SIG-M5 (cell line): ENCODE results near the gene DCAF7.

Source experiments
- DNase-seq: peaks from one replicate; lab custom pipeline; 2025; lab: John Stamatoyannopoulos, UW

The DCAF7 gene

DNA sequence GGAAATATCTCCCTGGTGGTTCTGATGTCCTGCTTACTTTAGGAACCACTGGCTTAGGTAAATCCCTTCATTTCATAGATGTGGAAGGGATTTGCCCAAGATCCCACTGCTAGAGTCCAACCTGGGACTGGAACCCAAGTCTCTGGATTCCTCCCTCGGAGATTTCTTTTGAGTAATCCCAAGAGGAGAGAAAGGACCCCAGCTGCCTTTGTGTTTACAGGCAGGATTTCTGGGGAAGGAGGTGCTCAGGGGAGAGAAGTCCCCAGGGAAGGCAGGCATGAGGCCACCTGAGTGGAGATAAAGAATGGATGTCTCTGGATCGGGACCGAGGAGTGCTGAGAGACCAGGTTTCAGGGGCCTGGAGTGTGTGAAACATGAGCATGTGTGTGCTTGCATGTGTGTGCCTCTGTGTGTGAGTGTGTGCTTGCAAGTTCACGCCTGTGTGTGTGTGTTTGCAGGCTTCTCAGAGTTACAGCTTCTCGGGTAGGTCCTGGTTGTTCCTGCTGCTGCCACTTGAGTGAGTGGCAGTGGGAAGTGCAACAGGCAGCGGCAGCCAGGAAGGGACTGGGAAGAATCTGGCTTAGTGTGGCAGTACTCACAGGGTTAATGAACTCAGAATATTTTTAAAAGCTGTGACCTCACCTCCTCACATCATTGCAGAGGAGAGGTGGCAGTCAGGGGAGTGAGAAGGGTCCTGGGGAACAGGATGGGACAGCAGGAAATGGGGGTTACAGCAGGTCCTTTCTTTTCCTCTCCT, 24.9 kb upstream of the DCAF7 start:
- no peak for DNase-seq

DNA sequence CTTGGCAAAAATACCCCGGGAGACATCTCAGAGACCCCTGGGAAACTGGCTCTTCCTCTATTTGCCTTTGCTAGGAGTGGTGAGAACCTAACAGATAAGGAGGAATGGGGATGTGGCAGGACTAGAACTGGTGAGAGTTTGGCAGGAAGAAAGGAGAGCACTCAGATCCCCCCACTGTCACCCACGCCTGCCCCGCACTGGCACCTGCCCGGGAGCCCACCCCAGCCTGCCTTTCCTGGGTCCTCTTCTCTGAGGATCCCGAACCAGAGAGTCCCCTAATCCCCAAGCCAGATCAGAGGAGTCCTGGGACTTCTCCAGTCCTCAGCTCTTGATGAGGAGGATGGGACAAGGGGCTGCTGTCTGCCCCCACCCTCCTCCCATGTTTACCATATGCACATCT, 23.4 kb upstream of the DCAF7 start:
- no peak for DNase-seq

DNA sequence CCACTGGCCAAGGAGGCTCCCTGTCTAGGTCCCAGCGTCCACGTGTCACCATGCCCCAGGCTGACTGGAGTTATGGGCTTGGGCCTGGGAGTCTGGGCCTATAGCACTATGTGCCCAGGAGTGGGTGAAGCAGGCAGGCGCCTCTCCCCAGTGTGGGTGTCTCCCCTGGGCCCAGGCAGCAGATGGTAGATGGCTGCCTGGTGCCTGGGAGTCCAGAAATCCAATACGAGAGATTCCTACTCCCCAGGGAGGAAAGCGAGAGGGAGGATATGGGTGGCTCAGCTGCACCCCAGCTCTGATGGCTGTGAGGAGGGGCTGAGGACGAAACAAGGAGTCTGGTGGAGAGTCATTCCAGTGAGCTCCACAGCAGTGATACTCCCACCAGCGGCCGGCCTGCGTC, 22.1 kb upstream of the DCAF7 start:
- DNase-seq, result no peak

DNA sequence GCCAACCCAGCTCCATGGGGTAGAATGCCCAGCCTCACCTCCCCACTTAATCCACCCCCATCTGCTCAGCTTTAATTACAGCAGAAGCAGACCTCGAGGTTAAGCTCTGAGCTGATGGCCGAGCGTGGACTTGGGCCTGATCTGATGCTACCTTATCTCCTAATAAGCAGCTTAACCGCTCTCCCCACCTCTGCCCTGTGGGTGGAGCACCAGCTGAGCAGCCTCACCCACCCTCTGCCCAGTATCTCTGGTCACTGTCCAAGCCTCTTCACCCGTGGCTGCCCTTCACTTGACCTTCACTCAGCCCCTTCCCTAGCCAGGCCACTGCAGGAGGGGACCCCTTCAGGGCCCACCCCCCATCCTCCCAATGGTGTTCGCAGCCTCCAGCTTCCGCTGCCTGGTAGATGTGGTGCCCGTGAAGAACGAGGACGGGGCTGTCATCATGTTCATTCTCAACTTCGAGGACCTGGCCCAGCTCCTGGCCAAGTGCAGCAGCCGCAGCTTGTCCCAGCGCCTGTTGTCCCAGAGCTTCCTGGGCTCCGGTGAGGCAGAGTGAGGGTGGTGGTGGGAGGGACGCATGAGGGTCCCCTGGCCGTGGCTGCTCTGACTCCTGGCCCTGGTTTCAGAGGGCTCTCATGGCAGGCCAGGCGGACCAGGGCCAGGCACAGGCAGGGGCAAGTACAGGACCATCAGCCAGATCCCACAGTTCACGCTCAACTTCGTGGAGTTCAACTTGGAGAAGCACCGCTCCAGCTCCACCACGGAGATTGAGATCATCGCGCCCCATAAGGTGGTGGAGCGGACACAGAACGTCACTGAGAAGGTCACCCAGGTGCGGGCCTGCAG, 20.3 kb upstream of the DCAF7 start:
- DNase-seq, result no peak

DNA sequence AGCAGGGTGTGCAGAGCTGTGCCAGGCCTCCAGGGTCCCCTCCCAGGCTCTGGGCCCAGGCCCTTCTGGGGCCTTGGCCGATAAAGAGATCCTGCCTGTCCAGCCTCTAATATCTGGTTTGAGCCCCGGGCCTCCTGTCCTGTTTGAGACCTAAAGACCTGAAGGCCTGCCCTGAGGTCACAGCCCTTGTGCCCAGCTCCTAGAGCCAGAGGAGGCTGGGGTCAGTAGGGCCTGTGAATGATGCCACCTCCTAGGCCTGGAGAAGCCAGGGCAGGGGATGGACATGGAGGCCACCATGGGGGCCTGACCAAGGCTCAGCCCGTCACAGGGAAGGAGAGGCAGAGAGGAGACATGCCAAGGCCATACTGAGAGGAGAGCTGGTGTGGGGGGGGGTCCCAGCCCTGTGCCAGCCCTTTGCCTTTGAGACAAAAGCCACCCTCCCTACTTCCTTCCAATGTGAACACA, 19.7 kb upstream of the DCAF7 start:
- no peak for DNase-seq

DNA sequence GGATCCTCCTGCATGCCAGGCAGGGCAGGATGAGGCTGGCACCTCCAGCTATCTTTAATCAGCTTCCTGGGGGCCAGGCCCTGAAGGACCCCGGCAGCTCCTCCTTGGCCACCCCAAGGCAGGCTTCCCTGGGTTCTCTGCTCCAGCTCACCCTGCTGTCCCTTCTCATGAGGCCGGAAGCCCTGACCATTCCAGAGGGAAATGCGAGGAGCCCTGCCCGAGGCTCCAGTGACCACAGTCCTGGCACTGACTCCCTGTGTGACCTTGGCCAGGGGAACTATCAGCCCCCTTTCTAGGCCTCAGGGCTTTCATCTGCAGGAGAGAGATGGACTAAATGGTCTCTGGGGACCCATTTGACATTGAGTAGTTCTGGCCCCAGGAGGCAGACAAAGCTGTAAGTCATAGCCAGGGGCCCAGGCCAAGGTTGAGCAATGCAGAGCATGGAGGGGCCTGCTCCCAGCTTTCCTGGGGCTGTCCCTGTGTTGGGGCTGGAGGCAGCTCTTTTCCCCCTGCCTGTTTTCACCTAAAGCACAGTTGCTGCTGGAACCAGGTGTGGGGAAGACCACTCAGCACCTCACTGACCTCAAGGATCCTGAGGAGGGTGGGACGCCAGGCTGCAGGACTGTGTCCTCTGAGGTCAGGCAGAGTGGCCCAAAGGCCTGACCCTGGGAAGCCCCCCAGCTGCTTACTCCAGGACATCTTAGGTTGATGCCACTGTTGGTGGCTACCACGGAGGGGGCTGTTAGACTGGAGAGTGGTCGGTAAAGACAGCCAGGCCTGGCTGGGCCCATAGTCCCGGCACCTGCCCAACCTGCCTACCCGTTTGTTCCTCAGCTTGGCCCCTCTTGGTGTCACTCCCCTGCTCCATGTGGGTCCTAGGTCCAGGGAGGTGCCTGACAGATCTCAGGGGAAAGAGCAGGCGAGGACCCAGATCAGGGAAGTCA, 19.0 kb upstream of the DCAF7 start:
- DNase-seq, result no peak

DNA sequence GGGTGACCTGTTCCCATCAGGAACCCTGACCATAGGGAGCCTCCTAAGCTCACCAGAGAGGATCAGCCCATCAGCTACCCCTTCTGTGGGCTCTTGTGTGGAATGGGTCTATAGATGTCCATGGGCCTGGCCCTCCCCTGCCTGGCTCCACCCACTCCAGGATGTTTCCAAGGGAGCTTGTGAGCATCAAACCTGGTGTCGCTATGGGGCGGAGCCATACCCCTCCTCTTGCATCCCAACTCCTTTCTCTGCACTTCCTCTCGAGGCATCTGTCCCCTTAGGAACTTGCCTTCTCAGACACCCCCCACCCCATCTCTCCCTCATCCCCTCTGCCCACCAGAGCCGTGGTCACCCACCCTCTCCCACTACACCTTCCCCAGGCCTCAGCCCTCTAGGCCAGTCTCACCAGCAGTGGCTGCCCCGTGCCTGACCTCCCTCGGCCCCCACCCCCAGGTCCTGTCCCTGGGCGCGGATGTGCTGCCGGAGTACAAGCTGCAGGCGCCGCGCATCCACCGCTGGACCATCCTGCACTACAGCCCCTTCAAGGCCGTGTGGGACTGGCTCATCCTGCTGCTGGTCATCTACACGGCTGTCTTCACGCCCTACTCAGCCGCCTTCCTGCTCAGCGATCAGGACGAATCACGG, 16.7 kb upstream of the DCAF7 start:
- no peak for DNase-seq

DNA sequence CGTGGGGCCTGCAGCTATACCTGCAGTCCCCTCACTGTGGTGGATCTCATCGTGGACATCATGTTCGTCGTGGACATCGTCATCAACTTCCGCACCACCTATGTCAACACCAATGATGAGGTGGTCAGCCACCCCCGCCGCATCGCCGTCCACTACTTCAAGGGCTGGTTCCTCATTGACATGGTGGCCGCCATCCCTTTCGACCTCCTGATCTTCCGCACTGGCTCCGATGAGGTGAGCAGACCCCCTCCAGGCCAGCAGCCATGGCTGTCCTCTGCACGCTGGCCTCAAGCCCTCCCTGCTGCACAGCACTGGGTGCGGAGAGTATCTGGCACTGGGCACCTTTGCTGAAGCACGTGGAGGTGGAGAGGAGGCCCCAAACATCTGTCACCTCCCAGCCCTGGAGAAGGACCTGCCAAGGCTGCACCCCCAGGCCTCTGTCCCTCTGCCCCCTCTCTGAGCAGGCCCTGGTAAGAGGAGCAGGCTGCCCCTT, 16.2 kb upstream of the DCAF7 start:
- DNase-seq, result no peak

DNA sequence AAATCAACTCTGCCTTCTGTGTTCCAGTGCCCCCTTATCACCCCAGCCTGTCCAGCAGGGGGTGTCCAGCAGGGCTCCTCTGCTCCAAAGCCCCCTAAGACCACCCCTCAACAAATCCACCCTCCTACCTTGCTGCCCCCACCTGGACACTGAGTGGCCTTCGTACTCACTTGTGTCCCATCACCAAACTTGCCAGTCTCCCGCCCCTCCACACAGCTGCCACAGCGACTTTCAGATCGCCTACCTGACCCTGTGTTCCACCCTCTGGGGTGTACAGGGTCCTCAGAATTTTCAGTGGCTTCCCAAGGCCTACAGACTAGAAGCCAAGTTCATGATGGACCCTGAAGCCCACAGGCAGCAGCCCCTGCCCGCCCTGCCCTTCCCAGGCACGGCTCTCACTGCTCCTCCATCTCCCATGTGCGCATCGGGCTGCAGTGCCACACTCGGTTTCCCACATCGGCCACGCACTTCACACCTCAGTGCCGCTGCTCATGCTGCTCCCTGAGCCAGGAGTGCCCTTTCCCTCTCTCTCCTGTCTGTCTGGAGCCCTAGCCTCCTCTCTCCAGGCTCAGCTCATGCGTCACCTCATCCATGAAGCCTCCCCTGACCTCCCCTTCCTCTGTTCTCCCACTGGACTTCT, 15.3 kb upstream of the DCAF7 start:
- DNase-seq, result no peak

DNA sequence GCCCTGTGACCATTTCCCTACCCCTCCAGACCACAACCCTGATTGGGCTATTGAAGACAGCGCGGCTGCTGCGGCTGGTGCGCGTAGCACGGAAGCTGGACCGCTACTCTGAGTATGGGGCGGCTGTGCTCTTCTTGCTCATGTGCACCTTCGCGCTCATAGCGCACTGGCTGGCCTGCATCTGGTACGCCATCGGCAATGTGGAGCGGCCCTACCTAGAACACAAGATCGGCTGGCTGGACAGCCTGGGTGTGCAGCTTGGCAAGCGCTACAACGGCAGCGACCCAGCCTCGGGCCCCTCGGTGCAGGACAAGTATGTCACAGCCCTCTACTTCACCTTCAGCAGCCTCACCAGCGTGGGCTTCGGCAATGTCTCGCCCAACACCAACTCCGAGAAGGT, 14.6 kb upstream of the DCAF7 start:
- DNase-seq, result no peak

DNA sequence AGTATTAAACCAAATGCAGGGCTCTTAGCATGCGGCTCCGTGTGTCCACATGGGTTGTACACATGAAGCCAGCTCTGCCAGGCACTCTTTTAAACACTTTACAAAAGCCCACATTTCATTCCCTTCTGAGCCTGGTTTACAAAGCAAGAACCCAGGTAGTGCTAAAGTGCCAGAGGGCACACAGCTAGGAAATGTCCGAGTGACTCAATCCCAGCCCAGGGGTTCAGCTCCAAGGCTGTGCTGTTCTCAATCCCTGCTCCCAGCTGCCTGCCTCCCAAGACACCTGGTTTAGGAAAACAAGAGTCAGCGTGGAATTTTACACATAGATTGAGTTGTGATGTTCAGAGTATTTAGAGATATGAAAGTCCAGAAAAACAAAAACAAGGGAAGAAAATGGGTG, 13.3 kb upstream of the DCAF7 start:
- no peak for DNase-seq

DNA sequence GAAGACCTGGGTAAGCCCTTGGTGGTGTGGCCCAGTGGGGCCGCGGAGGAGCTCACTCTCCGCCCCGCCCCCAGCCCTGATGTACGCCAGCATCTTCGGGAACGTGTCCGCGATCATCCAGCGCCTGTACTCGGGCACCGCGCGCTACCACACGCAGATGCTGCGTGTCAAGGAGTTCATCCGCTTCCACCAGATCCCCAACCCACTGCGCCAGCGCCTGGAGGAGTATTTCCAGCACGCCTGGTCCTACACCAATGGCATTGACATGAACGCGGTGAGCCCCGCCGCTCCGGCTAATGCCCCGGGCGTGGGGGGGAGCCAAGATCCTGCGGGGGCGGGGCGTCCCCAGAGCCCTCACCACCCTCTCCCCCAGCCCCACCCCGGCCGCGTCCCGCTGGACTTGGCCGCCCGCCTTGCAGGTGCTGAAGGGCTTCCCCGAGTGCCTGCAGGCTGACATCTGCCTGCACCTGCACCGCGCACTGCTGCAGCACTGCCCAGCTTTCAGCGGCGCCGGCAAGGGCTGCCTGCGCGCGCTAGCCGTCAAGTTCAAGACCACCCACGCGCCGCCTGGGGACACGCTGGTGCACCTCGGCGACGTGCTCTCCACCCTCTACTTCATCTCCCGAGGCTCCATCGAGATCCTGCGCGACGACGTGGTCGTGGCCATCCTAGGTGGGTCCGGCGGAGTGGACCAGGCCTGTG, 12.1 kb upstream of the DCAF7 start:
- DNase-seq, result no peak

DNA sequence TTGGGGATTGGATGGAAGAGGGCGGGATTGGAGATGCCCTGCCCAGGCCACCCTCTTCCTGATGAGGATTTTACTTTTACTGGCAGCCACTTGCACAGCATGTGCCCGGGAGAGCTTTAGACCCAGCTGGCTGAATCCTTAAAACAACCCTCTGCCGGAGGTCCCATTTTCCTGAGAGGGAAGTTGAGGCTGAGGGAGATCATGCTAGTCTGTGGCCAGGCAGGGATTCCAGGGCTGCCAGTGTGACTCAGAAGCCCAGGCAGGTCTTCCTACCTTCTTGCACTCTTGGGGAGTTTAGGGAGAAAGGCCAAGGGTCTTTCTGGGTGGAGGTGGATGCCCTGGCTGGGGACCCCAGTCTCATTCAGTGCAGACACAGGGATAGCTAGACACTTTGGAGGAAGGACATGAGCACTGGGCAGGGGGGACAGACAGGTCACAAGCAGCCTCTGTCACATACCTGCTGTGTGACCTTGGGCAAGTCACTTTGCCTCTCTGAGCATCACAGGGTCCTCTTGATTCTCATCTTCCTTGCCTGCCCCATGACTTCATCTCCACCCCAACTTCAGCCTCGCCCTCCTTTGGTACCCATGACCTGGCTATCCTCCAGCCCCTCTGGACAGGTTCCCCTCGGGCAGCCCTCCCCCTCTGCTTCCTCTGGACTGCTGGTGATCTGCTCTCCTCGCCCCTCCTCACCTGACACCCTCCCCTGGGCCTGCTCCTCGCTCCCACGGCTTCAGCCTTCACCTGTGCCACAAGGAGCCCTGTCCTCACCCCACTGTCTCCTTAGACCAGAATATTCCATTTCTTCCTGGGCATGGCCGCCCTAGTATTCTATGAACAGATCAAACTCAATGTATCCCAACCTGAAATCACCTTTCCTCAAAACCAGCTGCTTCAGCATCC, 11.3 kb upstream of the DCAF7 start:
- no peak for DNase-seq

DNA sequence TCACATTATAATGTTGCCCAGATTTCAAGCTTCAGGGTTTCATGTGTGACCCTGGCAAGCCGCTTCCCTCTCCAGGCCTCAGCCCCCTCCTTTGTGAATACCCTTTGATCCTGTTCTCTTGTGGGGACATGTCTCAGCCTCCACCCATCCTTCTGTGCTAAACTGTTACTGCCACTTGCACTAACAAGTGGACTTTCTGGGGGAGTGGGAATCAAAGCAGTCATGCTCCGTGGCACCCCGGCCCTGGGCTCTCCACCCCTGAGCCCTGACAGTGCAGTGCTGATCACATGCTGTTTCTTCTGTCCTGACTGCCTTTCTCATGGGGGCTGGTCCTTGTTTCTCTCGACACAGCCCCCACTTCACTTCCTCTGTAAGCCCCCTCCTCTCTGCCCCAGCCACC, 9.7 kb upstream of the DCAF7 start:
- DNase-seq, result no peak

DNA sequence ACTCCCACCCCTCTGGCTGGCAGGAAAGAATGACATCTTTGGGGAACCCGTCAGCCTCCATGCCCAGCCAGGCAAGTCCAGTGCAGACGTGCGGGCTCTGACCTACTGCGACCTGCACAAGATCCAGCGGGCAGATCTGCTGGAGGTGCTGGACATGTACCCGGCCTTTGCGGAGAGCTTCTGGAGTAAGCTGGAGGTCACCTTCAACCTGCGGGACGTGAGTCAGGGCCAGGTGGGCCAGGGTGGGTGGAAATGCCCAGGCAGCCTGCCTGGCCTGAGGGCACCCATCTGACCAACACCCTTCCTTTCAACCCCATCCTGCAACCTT, 8.1 kb upstream of the DCAF7 start:
- DNase-seq, result no peak

DNA sequence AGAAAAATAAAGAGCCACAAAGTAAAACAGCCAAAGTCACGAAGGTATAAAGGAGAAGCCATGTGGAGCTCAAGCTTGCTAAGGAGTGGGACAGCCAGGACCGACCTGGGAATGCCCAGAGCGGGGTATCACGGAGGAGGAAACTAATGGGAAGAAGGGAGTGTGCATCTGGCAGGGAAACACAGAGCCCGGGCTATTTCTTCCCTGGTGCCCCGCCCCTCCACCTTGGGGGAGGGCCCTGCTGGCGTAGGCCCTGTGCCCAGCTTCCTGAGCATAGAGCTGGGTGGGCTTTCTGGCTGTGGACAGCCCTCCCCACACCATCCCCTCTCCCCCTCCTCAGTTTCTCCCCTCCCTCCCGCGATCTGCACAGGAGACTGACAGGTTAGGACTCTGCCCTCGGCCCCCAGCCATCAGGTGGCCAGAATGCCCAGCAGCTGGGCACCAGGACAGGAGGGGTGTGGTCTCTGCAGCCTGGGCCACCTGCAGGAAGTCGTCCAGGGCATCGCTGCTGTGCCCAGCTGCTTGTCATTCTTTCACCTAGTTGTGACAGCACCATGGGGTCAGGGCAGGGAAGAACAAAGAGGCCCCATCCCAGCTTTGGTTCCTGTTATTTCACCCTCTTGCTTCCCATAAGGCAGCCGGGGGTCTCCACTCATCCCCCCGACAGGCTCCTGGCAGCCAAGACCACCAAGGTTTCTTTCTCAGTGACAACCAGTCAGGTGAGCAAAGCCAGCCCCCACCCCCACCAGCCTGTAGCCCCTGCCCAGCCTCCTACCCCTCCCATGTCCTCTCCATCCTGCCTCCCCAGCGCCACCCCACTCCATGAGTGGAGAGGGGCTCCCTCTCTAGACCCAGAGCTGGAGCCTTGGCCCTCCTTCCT, 7.1 kb upstream of the DCAF7 start:
- no peak for DNase-seq

DNA sequence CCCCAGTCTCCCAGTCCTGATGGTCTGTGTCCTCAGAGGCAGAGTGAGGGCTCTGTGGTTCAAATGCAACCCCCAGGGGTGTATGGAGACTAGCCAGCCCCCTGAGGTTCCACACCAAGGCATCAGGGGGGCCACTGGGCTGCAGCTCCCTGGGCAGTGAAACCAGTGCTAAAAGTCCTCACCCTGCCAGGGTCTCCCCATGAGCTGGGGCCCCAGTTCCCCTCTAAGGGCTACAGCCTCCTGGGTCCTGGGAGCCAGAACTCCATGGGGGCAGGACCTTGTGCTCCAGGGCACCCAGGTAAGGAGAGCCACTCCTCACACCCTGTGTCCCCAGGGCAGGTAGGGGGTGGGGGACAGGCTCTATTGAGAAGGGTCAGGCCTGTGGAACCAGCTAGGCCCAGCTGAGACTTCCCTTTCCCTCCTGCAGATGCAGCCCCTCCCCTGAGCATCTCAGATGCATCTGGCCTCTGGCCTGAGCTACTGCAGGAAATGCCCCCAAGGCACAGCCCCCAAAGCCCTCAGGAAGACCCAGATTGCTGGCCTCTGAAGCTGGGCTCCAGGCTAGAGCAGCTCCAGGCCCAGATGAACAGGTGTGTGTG, 6.4 kb upstream of the DCAF7 start:
- DNase-seq, result no peak
